Testis (tissue), 3 donors: ENCODE data around the gene JADE3. TPM values are rescaled to one million over a fixed set of nuclear protein-coding genes. Genes with fewer than 3 reads are reported as not detected.

ENCODE experiments used
- DNase-seq: peaks from one replicate; pipeline ENCODE4 v3.0.0-alpha.2; 2019
- H3K27ac ChIP-seq, 2 donors: fragments of 200-600 bp; sonication (generic); one replicate each; pipeline ENCODE4 v1.5.1; 2019
- H3K27me3 ChIP-seq: fragments of 200-600 bp; sonication (generic); one replicate; pipeline ENCODE4 v1.5.1; 2019
- H3K36me3 ChIP-seq: fragments of 200-600 bp; sonication (generic); one replicate; pipeline ENCODE4 v1.5.1; 2017; ENCODE audit warnings: low read depth; ENCODE audit errors: missing control alignments
- H3K4me1 ChIP-seq: fragments of 200-600 bp; sonication (generic); one replicate; pipeline ENCODE4 v1.5.1; 2019
- H3K4me3 ChIP-seq, 2 donors: fragments of 200-600 bp; sonication (generic); one replicate each; pipeline ENCODE4 v1.5.1; 2017 to 2019
- H3K9me3 ChIP-seq: fragments of 200-600 bp; sonication (generic); one replicate; pipeline ENCODE4 v1.5.1; 2017
- CTCF ChIP-seq, 3 experiments: fragments of 450-650 bp in 2 of 3; fragments of 200-600 bp in 1 of 3; sonication (generic) in 1 of 3; IDR thresholded peaks; one replicate each; pipeline ENCODE4 v1.5.1; 2016 to 2019; ENCODE audit warnings: antibody characterized with exemption in 3 of 3, mild to moderate bottlenecking in 2 of 3, moderate library complexity in 1 of 3
- POLR2A ChIP-seq: fragments of 450-650 bp; IDR thresholded peaks from one replicate; pipeline ENCODE4 v1.6.1; 2017; ENCODE audit warnings: antibody characterized with exemption, mild to moderate bottlenecking, moderate library complexity
- WGBS, 2 donors: methylation state at CpG; one replicate each; pipeline ENCODE4 v1.1.5; 2018; 5-methylcytosine and 5-hydroxymethylcytosine counted together
- intact Hi-C: fragments of 100-400 bp; cut with DNase I; formaldehyde crosslinking; loops from one replicate; pipeline ENCODE4 v1.15.1; 2023; ENCODE audit warnings: low total_unique reads
- polyA plus RNA-seq: library from polyadenylated mRNA; stranded (reverse); fragments of 350-450 nt; fragmentation: Illumina TruSeq; extraction: RNeasy Lipid Tissue Mini Kit (QIAGEN cat#74804); gene quantifications from one replicate; pipeline ENCODE4 v1.2.3, GENCODE V29; 2014; ENCODE audit warnings: low read depth, low replicate concordance; ENCODE audit not compliant: insufficient read depth
- total RNA-seq, 2 donors: library from RNA; depleted of rRNA; stranded (reverse); fragments of >200 nt; gene quantifications; one replicate each; pipeline ENCODE4 v1.2.3, GENCODE V29; 2016

JADE3 gene
- total and polyA plus RNA-seq, 3 donors from 2014 or later, result 22.9 to 33.1 (median 23.0) TPM

- WGBS, 2 donors, result 0 to 6% methylated on average over 4 to 36 of the region's 59 CpGs
- H3K9me3 ChIP-seq, result no peaks in the 10 kb centered on the region
- H3K36me3 ChIP-seq, result no peaks in the 10 kb centered on the region
- H3K27ac ChIP-seq, result peak within 1 kb of the TSS in 1 of 2 donors; percentile 30
- DNase-seq, result peak; percentile 16
- no peaks in the 10 kb centered on the region for H3K4me1 ChIP-seq
- peak within 1 kb of the TSS; percentile 26 to 43 for H3K4me3 ChIP-seq
- no peak for TF ChIP-seq POLR2A
- no peak for TF ChIP-seq CTCF (IDR thresholded peaks at IDR 0.05)
- intact Hi-C loops, result no loop called here
- H3K27me3 ChIP-seq, result no peaks in the 10 kb centered on the region
Measured at GRCh38 chrX:47078129-47079043, 166.2 kb downstream of the JADE3 start, which contains the start of gene RGN. RGN (plus strand) TSS chrX:47078443; CDS start chrX:47081145, 2,702 bp downstream.

- no peak overlapping the region for H3K4me3 ChIP-seq
Measured at GRCh38 chrX:47080215-47080914, 168.1 kb downstream of the JADE3 start.

GRCh38 chrX:47080915-47081236 is 168.7 kb downstream of the JADE3 start:
- Histone ChIP-seq H3K4me1 (no peaks in the 10 kb centered on the region), H3K36me3 (no peaks in the 10 kb centered on the region), H3K27ac (no peak overlapping the region), H3K9me3 (no peaks in the 10 kb centered on the region), H3K4me3 (no peak overlapping the region), H3K27me3 (no peaks in the 10 kb centered on the region)
- intact Hi-C loops, result no loop called here
- TF ChIP-seq POLR2A (no peak), CTCF (IDR thresholded peaks at IDR 0.05) (no peak)
- no peak for DNase-seq
- WGBS, 2 donors, result 71 to 76% methylated on average over 4 to 5 of the region's 5 CpGs

More at GRCh38 chrX:47080215-47080914, 168.1 kb downstream of the JADE3 start:
- 66 to 76% methylated on average over 8 to 9 of the region's 9 CpGs for WGBS, 2 donors
- no peaks in the 10 kb centered on the region for H3K9me3 ChIP-seq
- TF ChIP-seq CTCF (IDR thresholded peaks at IDR 0.05), result no peak
- TF ChIP-seq POLR2A, result no peak
- H3K4me1 ChIP-seq, result no peaks in the 10 kb centered on the region
- intact Hi-C loops, result no loop called here
- H3K36me3 ChIP-seq, result no peaks in the 10 kb centered on the region
- no peak overlapping the region for H3K27ac ChIP-seq
- no peaks in the 10 kb centered on the region for H3K27me3 ChIP-seq
- DNase-seq, result no peak

- Histone ChIP-seq H3K9me3 (no peaks in the 10 kb centered on the region), H3K36me3 (no peaks in the 10 kb centered on the region), H3K27ac (no peak overlapping the region), H3K4me1 (no peaks in the 10 kb centered on the region), H3K27me3 (no peaks in the 10 kb centered on the region), H3K4me3 (no peak overlapping the region)
- intact Hi-C loops, result no loop called here
- TF ChIP-seq CTCF (IDR thresholded peaks at IDR 0.05), result no peak
- TF ChIP-seq POLR2A, result no peak
- WGBS, 2 donors, result 35 to 53% methylated on average over 4 of the region's 4 CpGs
- DNase-seq, result no peak
Measured at GRCh38 chrX:47091149-47091775, 179.0 kb downstream of the JADE3 start.
